SKM-1 (cell line): ENCODE data around the gene NDFIP1.

Experiments used
- DNase-seq: peaks from one replicate; lab custom pipeline; 2025; ENCODE audit not compliant: unreplicated experiment; lab: John Stamatoyannopoulos, UW

NDFIP1 gene

DNA sequence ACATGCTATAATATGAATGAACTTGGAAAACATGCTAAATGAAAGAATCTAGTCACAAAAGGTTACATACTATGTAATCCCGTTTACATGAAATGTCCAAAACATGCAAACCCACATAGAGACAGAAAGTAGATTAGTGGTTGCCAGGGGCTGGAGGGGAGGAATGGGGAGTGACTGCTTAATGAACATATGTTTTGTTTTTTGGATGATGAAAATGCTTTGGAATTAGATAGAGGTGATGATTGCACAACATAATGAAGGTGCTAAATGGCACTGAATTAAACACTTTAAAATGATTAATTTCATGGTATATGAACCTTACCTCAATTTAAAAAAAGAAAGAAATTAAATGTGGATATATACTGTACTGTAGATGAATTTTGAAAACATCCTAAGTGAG lies 17.6 kb upstream of the NDFIP1 start:
- no peak for DNase-seq

DNA sequence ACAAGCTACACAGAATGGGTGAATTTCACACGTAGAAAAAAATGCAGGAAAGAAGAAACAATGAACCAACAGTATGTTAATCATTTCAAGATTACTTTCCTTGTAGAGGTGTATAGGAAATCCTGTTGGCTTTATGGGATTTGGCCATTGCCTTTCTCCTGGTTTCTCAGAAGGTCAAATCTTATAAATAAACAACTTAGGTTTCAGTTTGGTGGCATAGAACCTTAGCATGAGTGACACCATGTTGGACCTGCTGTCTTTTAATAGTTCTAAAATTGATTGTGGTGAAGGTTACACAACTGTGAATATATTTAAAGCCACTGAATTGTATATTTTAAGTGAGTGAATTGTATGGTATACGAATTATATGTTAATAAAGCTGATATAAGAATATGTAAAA lies 16.7 kb upstream of the NDFIP1 start:
- DNase-seq: no peak

DNA sequence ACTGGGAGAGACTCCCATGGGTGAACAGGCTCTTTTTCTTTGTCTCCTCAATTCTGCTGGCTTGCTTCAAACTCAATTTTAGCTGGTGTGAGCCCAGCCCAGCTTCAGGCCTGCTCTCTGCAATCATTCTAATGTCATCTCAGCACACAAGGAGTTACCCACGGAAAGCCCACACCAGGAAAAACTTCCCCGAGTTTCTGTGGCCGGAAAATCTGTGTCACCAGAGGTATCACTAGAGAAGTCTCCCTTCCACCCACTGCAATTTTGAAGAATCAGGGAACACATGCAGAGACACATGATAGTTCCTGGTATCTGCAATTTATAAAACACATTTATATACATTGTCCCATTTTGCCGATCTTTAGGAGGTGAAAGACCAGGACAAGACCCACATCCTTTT lies 13.5 kb upstream of the NDFIP1 start:
- no peak for DNase-seq

DNA sequence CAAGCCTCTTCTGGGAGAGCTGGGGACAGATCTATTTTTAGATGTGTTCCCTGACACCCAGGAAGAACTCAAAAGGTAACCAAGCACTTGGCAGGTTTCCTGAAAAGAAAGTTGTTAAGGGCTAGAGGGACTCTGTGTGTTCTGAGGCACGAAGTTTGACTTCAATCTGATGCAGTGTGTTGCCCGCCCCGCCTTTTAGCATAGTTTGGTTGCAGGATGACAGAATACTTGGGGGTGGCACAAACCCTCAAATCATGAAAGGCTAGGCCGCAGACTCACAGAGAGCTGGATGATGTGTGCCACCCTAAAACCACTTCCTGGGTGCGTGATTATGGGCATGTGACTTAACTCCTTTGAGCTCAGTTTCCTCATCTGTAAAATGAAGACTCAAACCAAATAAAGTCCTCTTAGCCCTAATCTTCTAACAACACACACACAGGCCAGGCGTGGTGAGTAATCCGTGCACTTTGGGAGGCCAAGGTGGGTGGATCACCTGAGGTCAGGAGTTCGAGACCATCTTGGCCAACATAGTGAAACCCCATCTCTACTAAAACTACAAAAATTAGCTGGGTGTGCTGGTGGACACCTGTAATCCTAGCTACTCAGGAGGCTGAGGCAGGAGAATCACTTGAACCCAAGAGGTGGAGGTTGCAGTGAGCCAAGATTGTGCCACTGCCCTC lies 12.8 kb upstream of the NDFIP1 start:
- no peak for DNase-seq

DNA sequence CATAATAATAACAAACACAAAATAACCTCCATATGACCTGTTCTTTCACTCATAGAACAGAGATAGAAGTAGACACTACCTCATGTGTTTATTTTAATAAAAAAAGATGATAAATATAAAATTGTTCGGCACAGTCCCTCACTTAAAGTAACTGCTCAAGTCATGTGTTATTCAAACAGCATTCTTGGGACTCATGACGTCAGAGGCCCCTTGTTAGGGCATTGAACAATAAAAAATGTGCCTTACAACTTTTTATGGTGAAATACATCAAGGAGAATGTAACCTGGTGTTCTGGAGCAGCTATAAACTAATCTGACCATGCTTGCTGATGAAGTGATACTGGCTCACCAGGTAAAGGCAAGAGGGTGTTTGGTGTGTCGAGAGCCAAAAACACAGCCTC lies 12.2 kb upstream of the NDFIP1 start:
- DNase-seq: no peak

DNA sequence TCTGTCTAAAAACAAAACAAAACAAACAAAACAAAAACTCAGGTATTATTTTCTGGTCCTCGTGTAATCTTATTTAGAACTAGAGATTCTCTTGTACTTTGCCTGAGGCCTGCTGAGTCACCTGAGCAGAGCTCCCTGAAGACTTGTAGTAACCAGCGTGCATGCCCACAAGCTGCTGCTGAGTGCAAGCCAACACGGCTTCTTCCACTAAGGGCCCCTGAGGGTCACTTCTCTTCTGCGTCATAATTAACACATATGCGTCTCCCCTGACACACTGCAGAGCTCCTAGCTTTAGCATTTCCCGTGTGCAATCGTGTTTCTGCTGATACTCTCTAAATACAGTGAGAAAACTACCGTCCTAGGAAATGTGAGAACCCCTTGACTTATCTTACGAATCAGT lies 10.9 kb upstream of the NDFIP1 start:
- DNase-seq: no peak

DNA sequence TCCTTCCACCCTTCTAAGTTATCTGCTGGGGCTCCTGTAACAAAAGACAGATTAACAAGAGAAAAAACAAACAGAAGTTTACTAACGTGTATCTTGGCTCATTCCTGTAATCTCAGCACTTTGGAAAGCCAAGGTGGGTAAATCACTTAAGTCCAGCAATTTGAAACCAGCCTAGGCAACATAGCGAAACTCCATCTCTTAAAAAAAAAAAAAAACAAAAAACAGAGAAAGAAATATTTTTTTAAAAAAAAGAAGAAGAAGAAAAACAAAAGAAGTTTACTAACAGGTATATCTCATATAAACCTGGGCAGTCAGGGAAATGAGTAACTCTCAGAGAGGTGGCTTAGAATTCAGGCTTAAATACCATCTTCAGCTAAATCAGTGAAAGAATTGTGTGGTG lies 10.3 kb upstream of the NDFIP1 start:
- no peak for DNase-seq

DNA sequence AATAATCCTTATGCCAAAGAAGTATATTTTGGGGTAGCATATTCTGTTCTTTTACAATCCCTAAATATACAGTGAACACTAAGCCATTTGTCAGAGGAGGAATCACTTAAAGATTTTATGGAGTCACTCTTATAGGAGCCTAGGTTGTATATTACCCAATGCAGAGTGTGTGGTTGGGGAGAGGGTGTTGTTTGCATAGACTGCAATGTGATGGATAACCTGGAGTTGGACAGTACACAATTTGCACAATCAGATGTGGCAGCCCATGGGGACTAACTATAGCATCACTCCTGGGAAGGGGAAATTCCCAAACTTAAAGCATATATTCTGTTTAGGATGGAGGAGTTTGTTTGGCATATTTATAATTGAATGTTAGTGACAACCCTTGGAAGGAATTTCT lies 9.6 kb upstream of the NDFIP1 start:
- no peak for DNase-seq

DNA sequence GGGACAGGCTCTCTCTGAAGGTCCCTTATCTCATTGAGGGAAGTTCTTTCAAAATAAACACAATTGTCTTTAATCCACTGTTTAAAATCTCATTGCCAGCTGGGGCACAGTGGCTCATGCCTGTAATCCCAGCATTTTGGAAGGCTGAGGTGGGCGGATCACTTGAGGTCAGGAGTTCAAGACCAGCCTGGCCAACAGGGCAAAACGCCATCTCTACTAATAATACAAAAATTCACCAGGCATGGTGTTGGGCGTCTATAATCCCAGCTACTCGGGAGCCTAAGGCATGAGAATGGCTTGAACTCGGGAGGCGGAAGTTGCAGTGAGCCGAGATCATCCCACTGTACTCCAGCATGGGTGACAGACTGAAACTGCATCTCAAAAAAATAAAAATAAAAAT lies 8.3 kb upstream of the NDFIP1 start:
- no peak for DNase-seq

DNA sequence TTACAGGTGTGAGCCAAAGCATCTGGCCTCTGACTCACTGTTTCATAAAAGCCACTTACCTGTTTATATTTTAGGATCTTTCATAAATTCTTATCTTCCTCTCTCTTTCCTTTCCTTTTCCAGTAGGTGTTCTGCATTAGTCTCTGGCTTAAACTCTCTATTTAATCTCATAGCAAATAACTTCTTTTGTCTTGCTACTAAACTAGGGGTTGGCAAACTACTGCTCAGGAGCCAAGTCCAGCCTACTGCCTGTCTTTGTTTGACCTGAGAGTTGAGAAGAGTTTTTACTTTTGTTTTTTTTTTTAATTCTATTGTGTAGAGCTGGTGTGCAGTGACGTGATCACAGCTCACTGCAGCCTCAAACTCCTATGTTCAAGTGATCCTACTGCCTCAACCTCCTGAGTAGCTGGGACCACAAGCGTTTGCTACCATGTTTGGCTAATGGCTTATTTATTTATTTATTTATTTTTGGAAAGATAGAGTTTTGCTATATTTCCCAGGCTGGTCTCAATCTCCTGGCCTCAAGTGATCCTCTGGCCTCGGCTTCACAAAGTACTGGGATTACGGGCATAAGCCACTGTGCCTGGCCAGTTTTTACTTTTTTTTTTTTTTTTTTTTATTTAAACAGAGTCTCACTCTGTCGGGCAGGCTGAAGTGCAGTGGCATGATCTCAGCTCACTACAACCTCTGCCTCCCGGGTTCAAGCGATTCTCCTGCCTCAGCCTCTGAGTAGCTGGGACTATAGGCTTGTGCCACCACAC lies 5.4 kb upstream of the NDFIP1 start:
- DNase-seq: no peak

DNA sequence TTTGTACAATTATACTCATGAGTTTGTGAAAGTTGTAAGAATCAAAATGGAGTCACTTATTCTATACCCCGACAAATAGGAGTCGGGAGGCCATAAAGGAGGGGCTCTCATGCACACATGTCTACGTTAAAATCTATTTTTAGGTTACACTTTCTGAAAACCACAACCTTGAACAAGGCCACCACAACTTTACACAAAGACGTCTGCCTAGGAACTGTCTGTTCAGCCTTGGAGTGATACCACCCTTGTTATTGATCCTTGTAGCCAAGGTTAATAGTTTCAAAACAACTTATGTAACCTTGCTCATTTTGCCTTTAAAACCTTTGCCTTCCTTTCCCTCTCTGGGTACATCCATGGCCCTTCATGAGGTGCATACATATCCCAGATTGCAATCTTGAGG lies 4.1 kb upstream of the NDFIP1 start:
- no peak for DNase-seq

DNA sequence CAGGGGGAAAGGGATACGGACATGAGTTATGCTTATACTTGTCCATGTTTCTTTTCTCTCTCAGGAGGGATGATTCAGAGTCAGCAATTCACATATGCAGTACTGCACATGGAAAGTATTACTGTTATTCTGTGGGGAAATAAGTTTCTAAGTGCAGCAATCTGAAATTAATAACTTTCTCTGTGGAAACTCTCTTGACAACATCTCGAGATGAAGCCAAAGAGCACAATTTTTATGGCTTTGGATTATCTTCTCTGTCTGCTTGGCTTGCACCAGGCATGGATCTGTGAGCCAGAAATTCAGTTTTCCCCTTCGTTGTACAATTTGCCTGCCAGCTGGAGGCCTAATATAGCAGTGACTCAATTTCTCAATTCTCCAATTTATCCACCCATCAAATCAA lies 2.5 kb upstream of the NDFIP1 start:
- DNase-seq: no peak

DNA sequence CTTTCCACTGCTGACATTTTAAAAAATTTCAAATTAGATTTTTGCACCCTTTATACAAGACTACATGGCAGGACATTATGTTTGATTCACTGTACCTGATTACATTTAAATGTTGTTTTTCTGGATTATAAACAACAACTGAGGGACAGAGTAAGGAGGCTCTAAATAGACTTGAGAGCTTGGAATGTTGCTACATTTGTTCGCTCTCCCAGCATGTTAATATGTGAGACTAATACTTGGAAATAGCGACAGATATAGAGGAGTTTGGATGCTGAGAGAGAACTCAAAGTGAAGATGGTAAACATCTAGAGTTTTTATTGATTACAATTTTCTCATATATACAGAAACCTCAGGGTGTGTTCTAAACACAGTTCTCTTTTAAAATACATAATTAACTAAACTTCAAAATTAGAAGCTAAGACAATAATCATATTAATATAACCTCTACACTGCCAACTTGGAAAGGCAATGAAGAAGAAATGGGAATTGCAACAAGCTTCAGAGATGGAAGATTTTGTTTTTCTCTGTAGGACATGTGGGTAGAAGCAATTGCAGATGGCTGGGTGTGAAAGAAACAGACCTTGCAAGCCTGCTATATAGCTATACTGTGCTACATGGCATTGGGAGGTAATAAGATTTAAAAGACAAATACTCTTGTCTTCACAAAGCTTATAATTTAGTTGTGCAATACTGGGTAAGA lies 1.4 kb upstream of the NDFIP1 start:
- no peak for DNase-seq

DNA sequence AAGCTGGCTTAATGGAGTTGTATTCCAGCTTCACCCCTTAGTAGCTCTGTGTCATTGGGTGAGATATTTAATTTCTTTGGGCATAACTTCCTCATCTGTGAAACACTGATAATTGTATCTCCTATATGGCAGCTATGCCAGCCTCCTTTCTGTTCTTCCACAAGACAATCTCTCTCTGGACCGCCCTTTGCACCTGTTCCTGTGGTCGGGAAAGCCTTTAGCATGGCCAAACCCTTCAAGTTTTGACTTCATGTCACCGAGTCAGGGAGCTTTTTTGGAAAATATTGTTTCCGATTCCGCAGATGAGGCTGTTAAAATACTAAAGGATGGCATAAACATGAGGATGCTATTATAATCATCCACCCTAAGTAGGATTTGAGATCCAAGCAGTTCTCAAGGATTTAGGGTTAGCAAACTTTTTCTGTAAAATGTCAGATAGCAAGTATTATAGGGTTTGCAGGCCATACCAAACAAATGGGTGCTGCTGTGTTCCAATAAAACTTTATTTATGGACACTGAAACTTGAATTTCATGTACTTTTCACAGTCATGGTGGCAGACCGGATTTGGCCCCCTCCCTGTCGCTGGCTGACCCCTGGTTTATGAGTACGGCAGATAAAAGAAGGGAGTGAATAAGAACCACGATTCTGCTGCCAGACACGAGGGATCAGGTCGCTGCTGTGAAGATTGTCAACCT lies 695 bp upstream of the NDFIP1 start:
- DNase-seq: no peak

DNA sequence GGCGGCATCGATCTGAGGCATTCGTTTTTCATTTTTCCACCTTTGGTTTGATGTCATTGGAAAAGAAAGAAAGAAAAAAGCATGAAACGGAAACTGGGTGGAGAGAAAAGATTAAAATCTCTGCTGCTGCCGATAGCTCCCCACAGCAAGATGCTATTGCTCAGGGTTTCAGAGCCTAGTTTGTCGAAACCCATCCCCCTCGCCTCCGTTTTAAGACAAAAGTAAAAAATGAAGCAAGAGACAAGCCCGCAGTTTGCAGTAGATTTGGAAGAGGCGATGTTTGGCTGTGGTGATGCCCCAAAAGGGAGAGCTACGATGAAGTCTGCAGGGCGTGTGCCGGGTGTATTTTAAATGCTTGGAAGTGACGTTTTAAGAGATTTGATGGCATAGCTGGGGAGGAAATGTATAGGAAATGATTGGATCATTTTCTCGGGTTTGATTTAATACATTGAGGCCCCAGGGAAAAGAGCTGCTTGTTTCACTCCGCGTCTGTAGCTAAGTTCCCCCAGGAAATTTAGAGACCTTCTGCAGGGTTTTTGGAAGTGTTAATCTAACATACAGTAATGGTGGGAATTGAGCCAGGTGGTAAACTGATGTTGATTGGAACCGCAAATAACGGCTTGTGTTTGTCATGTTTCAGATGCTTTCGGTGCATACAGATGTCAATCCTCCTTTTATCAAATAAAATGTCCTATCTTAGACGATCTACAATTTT lies 909 bp downstream of the NDFIP1 start:
- DNase-seq: no peak

DNA sequence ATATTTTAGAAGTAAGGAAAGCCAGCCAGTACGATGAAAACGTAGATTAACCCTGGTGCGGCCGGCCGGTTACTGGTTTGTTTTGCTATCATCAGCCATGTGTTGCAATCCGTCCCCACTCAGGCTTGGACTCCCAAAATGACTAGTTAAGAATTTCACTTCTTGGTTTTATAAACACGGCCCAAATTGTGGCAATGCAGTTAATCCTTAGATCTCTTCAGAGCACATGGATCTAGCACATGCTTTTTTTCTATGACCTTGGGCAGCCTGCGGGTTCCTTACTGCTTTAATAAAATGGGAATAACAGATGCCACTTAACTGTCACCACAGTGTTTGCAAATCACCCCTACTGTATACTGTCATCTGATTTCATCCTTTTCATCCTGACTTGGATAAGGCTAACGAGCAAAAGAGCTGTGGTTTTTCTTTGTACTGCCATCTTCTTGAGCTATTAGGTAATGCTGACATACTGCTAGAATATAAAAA lies 1.5 kb downstream of the NDFIP1 start:
- peak; percentile 30 for DNase-seq

DNA sequence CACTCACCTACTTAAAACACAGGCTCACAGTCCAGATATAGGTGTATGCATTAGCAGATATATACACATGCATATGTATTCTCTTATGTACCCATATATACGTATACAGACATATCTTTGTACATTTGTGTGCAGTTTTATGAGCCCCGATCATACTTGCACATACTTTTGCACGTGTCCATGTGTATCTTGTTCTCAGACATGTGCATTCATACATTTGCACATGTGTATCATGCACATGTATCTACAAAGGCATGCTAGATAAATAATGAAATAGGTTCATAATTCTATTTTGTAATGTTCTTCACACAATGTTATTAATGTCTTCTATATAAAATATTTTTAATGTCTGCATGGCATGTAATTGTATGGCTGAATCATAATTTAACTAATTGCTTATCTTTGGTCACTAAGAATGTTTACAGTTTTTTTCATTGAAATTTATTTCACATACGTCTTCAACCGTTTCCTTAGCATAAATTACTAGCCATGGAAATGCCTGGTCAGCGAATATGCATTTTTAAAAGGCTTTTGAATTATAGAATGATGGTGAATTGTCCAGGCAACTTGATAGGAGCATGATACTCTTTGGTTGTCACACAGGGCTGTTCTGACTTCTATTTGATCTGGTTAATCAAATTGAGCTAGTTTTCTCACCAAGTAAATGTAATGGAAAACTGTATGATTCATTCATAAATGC lies 2.6 kb downstream of the NDFIP1 start:
- no peak for DNase-seq

DNA sequence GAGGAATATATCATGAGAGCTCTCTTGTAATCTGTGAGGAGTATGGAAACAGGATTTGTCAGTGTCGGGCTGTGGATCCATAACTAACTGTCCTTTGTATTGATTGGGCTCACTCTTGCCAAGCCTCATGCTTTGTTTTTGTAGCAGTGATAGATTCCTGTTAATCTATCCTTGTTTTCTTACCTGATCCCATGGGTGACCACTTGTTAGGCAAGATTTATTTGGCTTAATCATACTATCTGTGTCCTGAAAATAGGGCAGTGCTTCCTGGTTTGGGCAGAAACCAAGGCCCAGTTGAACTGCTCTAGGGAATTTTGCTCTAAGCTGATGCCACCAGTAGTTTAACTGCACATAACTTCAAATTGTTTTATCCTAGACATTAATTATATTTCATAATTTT lies 6.1 kb downstream of the NDFIP1 start:
- no peak for DNase-seq

DNA sequence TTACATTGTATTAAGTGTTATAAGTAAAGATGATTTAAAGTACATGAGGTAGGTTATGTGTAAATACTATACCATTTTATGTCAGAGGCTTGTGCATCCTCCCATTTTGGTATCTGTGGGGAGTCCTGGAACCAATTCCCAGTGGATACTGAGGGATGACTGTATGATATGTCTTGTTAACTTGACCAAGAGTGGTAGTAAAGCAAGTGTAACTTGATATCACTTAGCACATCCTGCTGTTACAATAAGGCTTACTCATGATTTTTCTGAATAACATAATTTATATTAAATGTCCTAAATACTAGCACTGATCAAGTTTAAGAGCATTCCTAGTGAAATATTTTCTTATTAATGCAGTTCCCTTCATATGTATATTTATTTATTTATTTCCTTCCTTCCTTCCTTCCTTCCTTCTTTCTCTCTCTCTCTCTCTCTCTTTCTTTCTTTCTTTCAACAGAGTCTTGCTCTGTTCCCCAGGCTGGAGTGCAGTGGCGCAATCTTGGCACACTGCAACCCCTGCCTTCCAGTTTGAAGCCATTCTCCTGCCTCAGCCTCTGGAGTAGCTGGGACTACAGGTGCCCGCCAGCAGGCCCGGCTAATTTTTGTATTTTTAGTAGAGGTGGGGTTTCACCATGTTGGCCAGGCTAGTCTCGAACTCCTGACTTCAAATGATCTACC lies 7.5 kb downstream of the NDFIP1 start:
- no peak for DNase-seq
